C4-2B (cell line): Measurements from ENCODE around the gene RSAD2.

Source experiments
- CTCF ChIP-seq: fragments of 450-650 bp; conservative IDR thresholded peaks from 2 replicates; pipeline ENCODE4 v1.5.1; 2017; ENCODE audit warnings: mild to moderate bottlenecking
- ZFX ChIP-seq: fragments of 450-650 bp; IDR thresholded peaks from 2 replicates; pipeline ENCODE4 v1.6.1; 2017

- TF ChIP-seq CTCF (no peak), ZFX (no peak)
Observed at GRCh38 chr2:6916224-6916623, 38.6 kb downstream of the RSAD2 start.
